Mucosa of rectum (tissue), 2 donors: ENCODE results near the gene UNC45B.
A peak's percentile ranks its signal among the peaks of the same experiment; 100 is the strongest.

Experiments used
- H3K27ac ChIP-seq, 2 donors: one replicate each; pipeline ENCODE4 v1.7.0; 2013; ENCODE audit warnings: inconsistent platforms in 2 of 2, low read depth in 2 of 2, low read length in 2 of 2
- H3K27me3 ChIP-seq, 2 donors: one replicate each; pipeline ENCODE4 v1.7.0; 2013; ENCODE audit warnings: low read length in 2 of 2; ENCODE audit not compliant: control insufficient read depth in 2 of 2, insufficient read depth in 2 of 2
- H3K36me3 ChIP-seq, 2 donors: one replicate each; pipeline ENCODE4 v1.7.0; 2013; ENCODE audit warnings: low read length in 2 of 2; ENCODE audit not compliant: control insufficient read depth in 2 of 2, insufficient read depth in 2 of 2
- H3K4me1 ChIP-seq, 2 donors: one replicate each; pipeline ENCODE4 v1.7.0; 2013; ENCODE audit warnings: low read length in 2 of 2, mild to moderate bottlenecking in 1 of 2; ENCODE audit not compliant: control insufficient read depth in 2 of 2, insufficient read depth in 2 of 2
- H3K4me3 ChIP-seq, 2 donors: one replicate each; pipeline ENCODE4 v1.7.0; 2013; ENCODE audit warnings: low read length in 2 of 2
- H3K9ac ChIP-seq, 2 donors: one replicate each; pipeline ENCODE4 v1.7.0; 2013; ENCODE audit warnings: low read length in 2 of 2, low read depth in 1 of 2, mild to moderate bottlenecking in 1 of 2
- H3K9me3 ChIP-seq, 2 donors: one replicate each; pipeline ENCODE4 v1.7.0; 2013; ENCODE audit warnings: low read length in 2 of 2; ENCODE audit not compliant: control insufficient read depth in 2 of 2
- donor health status: healthy.
- donor health status: Normal muscosa, but diverticular disease.

Gene UNC45B

DNA sequence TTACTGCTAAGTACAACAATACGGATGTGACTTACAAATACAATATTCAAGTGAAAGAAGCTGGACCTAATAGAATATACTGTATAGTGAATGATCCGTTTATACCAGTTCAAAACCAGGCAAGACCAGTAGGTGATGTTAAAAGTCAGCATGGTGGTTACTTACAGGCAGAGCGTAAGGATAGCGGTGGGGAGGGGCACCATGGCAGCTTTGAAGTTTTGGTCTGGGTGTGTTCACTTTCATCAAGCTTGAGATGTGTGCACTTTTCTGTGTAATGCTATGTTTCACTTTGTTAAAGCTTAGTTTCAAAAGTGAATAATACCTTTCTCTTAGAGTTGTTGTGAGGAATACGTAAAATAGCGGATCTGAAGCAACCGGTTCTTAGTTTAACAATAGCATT is 63.1 kb downstream of the UNC45B start:
- no peak overlapping the region for H3K4me3 ChIP-seq
- H3K9me3 ChIP-seq, result no peaks in the 10 kb centered on the region
- H3K27ac ChIP-seq, result no peak overlapping the region
- H3K36me3 ChIP-seq, result no peaks in the 10 kb centered on the region
- no peaks in the 10 kb centered on the region for H3K27me3 ChIP-seq
- H3K9ac ChIP-seq, result no peak overlapping the region
- H3K4me1 ChIP-seq, result peaks cover 0 to 3% of the 10 kb centered on the region in 2 donors

DNA sequence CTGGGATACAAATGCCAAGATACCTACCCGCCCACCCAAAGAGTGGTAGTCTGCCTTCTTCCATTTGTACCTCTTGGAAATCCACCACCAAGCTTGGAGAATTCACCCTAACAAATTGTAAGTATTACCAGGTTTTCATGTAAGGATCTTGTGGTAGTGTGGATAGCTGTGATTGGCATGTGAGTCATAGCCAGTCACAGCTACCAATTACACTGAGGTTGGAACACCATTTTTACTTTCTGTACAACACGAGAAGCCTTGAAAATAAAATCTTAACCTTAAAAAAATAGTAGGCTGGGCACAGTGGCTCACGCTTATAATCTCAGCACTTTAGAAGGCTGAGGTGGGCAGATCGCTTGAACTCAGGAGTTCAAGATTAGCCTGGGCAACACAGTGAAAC is 65.1 kb downstream of the UNC45B start:
- peaks cover 0 to 3% of the 10 kb centered on the region in 2 donors for H3K4me1 ChIP-seq
- no peak overlapping the region for H3K4me3 ChIP-seq
- no peaks in the 10 kb centered on the region for H3K36me3 ChIP-seq
- no peak overlapping the region for H3K27ac ChIP-seq
- H3K27me3 ChIP-seq, result no peaks in the 10 kb centered on the region
- H3K9ac ChIP-seq, result no peak overlapping the region
- H3K9me3 ChIP-seq, result no peaks in the 10 kb centered on the region

DNA sequence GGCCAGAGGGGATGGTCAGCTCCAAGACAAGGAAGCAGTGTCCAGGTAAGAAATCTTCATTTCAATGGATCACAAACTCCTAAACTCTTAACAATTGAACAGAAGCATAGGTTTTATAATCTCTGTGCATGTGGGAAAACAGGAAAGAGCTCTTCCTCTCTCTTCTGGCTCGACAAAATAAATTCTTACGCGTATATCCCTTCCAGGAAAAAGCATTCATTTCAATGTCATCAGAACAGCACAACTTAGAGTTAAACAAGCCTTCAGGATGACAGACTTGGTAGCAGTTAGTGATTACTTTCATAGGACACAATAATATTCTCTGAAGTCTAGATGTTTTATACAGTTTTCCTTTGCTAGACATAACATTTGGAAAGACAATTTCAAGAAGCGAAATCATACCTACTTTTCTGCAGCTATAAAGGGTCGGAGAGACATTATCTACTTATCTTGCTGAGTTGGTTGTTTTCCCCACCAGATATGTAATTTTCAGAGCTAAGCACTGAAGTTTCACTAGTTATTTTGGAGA is 65.9 kb downstream of the UNC45B start:
- H3K4me3 ChIP-seq, result no peak overlapping the region
- peak overlapping the region in 1 of 2 donors; percentile 38 for H3K27ac ChIP-seq
- peaks cover 0 to 3% of the 10 kb centered on the region in 2 donors for H3K4me1 ChIP-seq
- no peaks in the 10 kb centered on the region for H3K9me3 ChIP-seq
- no peaks in the 10 kb centered on the region for H3K36me3 ChIP-seq
- H3K9ac ChIP-seq, result no peak overlapping the region
- H3K27me3 ChIP-seq, result no peaks in the 10 kb centered on the region

DNA sequence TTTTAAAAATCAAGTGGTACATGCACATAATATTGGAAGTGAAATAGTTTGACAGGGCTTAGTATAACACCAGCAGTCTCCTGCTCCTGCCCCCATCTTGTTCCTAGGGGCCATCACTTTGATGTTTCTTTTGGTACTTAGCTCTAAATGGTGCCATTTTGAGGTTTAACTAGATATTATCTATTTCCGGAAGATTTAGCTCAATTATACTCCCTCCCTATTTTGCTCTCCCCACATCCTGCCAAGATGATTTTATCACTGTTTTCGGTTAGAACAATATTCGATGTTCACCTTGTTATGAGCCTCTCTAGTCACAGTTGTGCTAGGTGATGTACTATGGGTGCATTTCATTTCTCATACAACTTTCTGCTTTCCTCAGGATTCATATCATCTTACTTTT is 66.6 kb downstream of the UNC45B start:
- Histone ChIP-seq H3K9me3 (no peaks in the 10 kb centered on the region), H3K9ac (no peak overlapping the region), H3K27ac (peak overlapping the region; percentile 38 to 44), H3K36me3 (no peaks in the 10 kb centered on the region), H3K4me3 (no peak overlapping the region), H3K27me3 (no peaks in the 10 kb centered on the region), H3K4me1 (peaks cover 0 to 3% of the 10 kb centered on the region in 2 donors)

DNA sequence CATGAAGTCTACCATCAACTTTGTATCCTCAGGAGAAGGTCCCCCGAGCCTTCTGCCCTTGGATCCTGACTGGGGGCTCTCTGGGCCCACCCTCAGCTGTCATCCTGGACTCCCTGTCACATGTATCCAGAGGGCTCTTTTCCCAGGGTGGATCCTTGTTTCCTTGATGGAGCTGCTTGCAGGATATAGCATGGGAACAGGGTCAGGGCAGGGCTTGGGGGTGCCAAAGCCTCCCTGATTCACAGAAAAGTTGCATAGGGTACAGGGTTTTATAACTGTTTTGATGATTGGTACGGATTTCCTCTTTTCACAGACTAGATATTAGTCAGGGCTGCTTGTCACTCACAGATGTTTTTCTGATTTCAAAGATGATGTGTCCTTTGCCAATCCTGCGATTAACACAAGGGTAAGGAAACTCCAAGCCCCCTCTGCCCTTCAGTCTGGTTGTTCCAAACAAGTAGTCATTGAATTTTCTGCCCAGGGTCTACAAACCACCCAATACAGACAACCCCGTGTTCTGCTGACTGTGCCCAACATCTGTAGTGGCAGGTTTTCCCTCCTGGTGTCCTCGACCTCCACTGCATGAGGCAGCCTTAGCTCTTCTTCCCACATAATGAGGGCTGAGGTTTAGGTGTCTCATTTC is 67.1 kb downstream of the UNC45B start:
- Histone ChIP-seq H3K27me3 (no peaks in the 10 kb centered on the region), H3K4me3 (no peak overlapping the region), H3K36me3 (no peaks in the 10 kb centered on the region), H3K4me1 (peaks cover 0 to 3% of the 10 kb centered on the region in 2 donors), H3K9ac (no peak overlapping the region), H3K9me3 (no peaks in the 10 kb centered on the region), H3K27ac (peak overlapping the region; percentile 44 to 66)

DNA sequence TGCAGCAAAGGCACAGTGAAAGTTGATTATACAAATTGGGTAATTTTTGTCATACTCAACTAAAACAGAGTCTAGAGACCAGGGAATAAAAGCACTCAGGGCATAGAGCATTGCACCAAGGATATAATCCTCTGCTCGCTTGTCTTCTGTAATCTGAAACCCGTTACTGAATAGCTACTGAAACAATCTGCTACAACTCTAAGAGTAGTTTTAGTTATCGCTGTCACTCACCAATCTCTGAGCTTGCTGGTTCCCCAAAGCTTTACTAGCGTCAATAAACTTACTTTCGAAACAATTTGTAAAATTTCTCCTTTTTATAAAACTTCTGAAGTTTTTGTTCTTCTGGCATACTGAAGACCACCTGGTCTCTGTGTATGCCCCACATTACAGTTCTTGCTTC is 69.5 kb downstream of the UNC45B start:
- H3K36me3 ChIP-seq, result no peaks in the 10 kb centered on the region
- H3K4me3 ChIP-seq, result no peak overlapping the region
- peaks cover 0 to 3% of the 10 kb centered on the region in 2 donors for H3K4me1 ChIP-seq
- no peak overlapping the region for H3K9ac ChIP-seq
- no peak overlapping the region for H3K27ac ChIP-seq
- no peaks in the 10 kb centered on the region for H3K9me3 ChIP-seq
- H3K27me3 ChIP-seq, result no peaks in the 10 kb centered on the region

DNA sequence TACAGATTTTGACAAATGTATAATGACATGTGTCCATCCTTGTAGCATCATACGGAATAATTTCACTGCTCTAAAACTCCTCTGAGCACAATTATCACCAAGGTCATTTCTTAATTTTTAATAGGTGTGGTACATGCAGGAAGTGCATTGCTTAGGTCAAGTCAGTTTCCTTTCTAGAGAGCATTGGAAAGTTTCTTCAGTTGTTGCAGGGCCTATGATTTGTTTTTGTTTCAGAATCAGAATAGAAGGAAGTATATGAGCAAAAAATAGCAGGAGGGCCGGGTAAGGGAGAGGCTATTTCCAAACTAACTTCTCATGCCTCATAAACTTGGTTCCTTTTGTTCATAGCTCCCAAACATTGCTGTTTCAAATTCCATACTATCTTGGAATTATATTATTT is 71.3 kb downstream of the UNC45B start:
- H3K27me3 ChIP-seq, result no peaks in the 10 kb centered on the region
- H3K9ac ChIP-seq, result no peak overlapping the region
- peak overlapping the region in 1 of 2 donors; percentile 25 for H3K27ac ChIP-seq
- no peak overlapping the region for H3K4me3 ChIP-seq
- no peaks in the 10 kb centered on the region for H3K36me3 ChIP-seq
- H3K9me3 ChIP-seq, result no peaks in the 10 kb centered on the region
- H3K4me1 ChIP-seq, result peaks cover 0 to 3% of the 10 kb centered on the region in 2 donors

DNA sequence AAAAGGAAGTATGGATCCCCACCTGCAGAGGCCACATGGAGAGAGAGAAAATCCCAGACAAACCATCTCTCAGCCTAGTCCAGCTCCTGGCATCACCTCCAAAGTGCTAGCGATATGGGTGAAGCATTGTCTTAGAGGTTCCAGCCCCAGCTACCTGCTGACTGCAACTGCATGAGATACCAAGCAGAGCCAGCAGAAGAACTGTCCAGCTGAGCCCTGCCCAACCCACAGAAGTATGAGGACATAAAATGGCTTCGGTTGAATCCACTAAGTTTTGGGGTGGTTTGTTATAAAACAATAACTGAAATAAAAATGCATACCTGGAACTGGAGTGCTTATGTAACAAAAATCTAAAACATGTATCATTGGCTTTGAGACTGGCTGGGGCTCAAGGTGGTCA is 74.8 kb downstream of the UNC45B start:
- Histone ChIP-seq H3K27ac (no peak overlapping the region), H3K36me3 (no peaks in the 10 kb centered on the region), H3K9ac (no peak overlapping the region), H3K9me3 (no peaks in the 10 kb centered on the region), H3K27me3 (no peaks in the 10 kb centered on the region), H3K4me3 (no peak overlapping the region), H3K4me1 (no peaks in the 10 kb centered on the region)

DNA sequence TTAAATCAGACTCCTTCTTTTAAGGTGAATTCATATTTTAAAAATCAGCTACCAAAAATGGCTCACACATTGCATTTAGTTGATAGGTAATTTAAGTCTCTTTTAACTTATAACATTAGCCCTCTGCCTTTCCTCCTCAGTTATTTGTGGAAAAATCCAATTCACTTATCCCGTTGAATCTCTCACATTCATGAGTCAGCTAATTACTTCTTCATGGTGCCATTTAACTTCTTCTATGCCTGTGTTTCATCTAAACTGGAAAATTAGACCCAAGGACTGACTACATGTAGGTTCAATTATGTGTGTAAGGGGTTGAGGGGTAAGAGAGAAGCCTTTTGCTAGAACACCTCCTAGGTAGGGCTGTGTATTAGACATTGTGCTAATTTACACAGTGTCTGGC is 76.8 kb downstream of the UNC45B start:
- Histone ChIP-seq H3K9me3 (no peaks in the 10 kb centered on the region), H3K9ac (no peak overlapping the region), H3K36me3 (no peaks in the 10 kb centered on the region), H3K4me3 (no peak overlapping the region), H3K27me3 (no peaks in the 10 kb centered on the region), H3K27ac (no peak overlapping the region), H3K4me1 (no peaks in the 10 kb centered on the region)

DNA sequence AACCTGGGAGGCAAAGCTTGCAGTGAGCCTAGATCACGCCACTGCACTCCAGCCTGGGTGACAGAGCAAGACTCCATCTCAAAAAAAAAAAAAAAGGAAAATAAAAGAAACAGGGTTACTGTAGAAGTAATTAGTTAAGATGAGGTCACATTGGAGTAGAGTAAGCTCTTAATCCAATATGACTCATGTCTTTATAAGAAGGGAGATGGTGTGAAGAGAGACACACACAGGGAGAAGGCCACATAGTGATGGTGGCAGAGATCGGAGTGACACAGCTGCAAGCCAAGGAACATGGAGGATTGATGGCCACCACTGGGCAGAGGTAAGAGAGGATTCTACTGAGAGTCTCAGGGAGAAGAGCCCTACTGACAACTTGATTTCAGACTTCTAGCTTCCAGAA is 79.9 kb downstream of the UNC45B start:
- H3K4me3 ChIP-seq, result no peak overlapping the region
- H3K27ac ChIP-seq, result no peak overlapping the region

More for the DNA sequence above, 79.9 kb downstream of the UNC45B start:
- Histone ChIP-seq H3K36me3 (no peaks in the 10 kb centered on the region), H3K27me3 (no peaks in the 10 kb centered on the region), H3K9ac (no peak overlapping the region), H3K9me3 (no peaks in the 10 kb centered on the region), H3K4me1 (no peaks in the 10 kb centered on the region)
